ENCODE results near the gene MSH5. TPM values are rescaled to one million over a fixed set of nuclear protein-coding genes. Genes with fewer than 3 reads are reported as not detected.

The MSH5 gene
- total and polyA plus RNA-seq, 9 of the 15 experiments (the other 6 are each of a cell fraction or from before 2014, with no cell fraction given): 12.5 to 104 (median 46.6) TPM

DNA sequence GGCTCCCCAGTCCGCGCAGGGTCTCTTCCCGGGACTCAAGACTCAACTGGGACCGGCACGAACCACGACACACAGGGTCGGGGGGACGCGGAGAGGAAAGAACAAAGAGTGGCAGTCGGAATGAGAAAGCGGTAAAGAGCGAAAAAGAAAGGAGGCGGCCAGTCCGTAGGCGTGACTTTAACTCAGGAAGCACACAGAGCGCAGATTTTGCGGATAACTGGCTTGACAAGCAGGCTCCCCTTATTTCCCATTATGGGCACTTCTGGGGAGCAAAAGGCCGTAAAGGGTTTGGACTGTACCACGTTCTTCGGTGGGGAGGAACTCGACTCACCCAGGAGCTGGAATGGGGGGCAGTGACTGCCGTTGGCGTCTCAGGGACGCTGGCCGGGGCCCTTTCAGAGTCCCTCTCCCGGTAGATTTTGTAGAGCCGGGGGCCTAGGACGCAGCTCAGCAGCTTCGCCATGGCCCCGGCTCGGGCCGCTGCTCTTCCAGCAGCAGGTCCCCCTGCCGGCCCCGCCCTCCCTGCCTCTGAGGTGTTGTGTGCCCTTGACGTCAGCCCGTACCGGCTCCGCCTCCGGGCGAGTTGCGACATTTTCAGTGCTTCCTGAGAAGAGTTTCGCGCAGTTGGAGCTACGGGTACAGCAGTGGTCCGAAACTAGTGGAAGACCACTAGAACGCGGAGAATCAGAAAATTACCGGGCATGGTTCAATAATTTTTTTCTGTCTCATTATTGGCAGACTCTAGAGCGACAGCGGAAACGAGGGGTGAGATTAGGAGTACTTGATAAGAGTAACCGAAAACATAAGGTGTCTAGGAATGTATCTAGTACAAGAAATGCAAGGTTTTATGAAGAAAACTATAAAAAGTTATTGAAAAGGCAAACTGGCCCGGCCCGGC lies 36.7 kb upstream of the MSH5 start, which contains the start of gene ABHD16A (continued):
- TF ChIP-seq, protein P1, sequence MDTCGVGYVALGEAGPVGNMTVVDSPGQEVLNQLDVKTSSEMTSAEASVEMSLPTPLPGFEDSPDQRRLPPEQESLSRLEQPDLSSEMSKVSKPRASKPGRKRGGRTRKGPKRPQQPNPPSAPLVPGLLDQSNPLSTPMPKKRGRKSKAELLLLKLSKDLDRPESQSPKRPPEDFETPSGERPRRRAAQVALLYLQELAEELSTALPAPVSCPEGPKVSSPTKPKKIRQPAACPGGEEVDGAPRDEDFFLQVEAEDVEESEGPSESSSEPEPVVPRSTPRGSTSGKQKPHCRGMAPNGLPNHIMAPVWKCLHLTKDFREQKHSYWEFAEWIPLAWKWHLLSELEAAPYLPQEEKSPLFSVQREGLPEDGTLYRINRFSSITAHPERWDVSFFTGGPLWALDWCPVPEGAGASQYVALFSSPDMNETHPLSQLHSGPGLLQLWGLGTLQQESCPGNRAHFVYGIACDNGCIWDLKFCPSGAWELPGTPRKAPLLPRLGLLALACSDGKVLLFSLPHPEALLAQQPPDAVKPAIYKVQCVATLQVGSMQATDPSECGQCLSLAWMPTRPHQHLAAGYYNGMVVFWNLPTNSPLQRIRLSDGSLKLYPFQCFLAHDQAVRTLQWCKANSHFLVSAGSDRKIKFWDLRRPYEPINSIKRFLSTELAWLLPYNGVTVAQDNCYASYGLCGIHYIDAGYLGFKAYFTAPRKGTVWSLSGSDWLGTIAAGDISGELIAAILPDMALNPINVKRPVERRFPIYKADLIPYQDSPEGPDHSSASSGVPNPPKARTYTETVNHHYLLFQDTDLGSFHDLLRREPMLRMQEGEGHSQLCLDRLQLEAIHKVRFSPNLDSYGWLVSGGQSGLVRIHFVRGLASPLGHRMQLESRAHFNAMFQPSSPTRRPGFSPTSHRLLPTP (IDR thresholded peaks at IDR 0.05; ENCODE audit: borderline replicate concordance, extremely low read depth, insufficient read length): no peak
- TF ChIP-seq ARID2 (IDR thresholded peaks at IDR 0.05): peak; percentile 67
- TF ChIP-seq, protein P2, sequence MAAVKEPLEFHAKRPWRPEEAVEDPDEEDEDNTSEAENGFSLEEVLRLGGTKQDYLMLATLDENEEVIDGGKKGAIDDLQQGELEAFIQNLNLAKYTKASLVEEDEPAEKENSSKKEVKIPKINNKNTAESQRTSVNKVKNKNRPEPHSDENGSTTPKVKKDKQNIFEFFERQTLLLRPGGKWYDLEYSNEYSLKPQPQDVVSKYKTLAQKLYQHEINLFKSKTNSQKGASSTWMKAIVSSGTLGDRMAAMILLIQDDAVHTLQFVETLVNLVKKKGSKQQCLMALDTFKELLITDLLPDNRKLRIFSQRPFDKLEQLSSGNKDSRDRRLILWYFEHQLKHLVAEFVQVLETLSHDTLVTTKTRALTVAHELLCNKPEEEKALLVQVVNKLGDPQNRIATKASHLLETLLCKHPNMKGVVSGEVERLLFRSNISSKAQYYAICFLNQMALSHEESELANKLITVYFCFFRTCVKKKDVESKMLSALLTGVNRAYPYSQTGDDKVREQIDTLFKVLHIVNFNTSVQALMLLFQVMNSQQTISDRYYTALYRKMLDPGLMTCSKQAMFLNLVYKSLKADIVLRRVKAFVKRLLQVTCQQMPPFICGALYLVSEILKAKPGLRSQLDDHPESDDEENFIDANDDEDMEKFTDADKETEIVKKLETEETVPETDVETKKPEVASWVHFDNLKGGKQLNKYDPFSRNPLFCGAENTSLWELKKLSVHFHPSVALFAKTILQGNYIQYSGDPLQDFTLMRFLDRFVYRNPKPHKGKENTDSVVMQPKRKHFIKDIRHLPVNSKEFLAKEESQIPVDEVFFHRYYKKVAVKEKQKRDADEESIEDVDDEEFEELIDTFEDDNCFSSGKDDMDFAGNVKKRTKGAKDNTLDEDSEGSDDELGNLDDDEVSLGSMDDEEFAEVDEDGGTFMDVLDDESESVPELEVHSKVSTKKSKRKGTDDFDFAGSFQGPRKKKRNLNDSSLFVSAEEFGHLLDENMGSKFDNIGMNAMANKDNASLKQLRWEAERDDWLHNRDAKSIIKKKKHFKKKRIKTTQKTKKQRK (IDR thresholded peaks at IDR 0.05; ENCODE audit: borderline replicate concordance, low read depth, low read length): no peak; the same call in 1 of the 2 replicates
- peak; percentile 58; the same call in 1 of the 2 replicates for TF ChIP-seq EHMT2 (IDR thresholded peaks at IDR 0.05)
- TF ChIP-seq BACH1 (tag; IDR thresholded peaks at IDR 0.05): peak; percentile 60; the same call in 1 of the 2 replicates
- peak in 1 of 2 experiments; percentile 63; a peak in 1 of 3 replicates for TF ChIP-seq CBX3 (IDR thresholded peaks at IDR 0.05; ENCODE audit: borderline replicate concordance in 1 of 2, low read length in 2 of 2)
- TF ChIP-seq, protein P3, sequence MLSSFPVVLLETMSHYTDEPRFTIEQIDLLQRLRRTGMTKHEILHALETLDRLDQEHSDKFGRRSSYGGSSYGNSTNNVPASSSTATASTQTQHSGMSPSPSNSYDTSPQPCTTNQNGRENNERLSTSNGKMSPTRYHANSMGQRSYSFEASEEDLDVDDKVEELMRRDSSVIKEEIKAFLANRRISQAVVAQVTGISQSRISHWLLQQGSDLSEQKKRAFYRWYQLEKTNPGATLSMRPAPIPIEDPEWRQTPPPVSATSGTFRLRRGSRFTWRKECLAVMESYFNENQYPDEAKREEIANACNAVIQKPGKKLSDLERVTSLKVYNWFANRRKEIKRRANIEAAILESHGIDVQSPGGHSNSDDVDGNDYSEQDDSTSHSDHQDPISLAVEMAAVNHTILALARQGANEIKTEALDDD (IDR thresholded peaks at IDR 0.05): 0 out of 2 replicates have a peak, but pooled peaks have one; percentile 41
- no peak; the same call in 1 of the 2 replicates for TF ChIP-seq MAFG (tag; conservative IDR thresholded peaks at IDR 0.05)
- TF ChIP-seq RB1 (IDR thresholded peaks at IDR 0.05; ENCODE audit: low read depth): peak; percentile 87
- TF ChIP-seq DDX20 (tag; IDR thresholded peaks at IDR 0.05; ENCODE audit: low read depth): no peak
- no peak for TF ChIP-seq ZNF143 (CRISPR knock-in tag; IDR thresholded peaks at IDR 0.05)
- TF ChIP-seq ZBTB8A (IDR thresholded peaks at IDR 0.05; ENCODE audit: partially characterized antibody): no peak
